ENCODE results near the gene WIF1. TPM values are rescaled to one million over a fixed set of nuclear protein-coding genes. Genes with fewer than 3 reads are reported as not detected.

The WIF1 gene
- total RNA-seq, 4 donors from 2014 or later, result 0.85 TPM; not detected in 3

DNA sequence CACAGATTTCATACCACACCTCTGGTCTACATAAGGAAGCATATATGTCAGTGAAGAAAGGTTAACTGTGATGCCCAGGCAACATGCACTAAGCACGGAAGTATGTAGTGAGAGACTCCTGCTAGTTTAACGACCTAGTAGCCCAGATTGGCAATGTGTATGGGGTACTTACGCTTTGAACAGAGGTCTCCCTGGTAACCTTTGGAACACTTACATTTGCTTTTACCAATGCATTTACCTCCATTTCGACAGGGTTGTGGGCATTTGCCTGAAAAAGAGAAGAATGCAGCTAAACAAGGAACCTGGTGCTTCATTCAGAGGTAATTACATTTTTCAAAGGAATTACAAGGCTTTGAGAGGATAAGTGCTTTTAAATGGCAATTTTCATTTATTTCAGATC lies 65.2 kb downstream of the WIF1 start:
- no peak for DNase-seq
- Histone ChIP-seq H3K27ac (no peak overlapping the region), H3K9me3 (no peaks in the 10 kb centered on the region), H3K27me3 (no peaks in the 10 kb centered on the region), H3K4me1 (no peaks in the 10 kb centered on the region), H3K36me3 (no peaks in the 10 kb centered on the region), H3K4me3 (no peak overlapping the region)
- no peak for TF ChIP-seq POLR2A (IDR thresholded peaks at IDR 0.05)
- TF ChIP-seq, protein P1, sequence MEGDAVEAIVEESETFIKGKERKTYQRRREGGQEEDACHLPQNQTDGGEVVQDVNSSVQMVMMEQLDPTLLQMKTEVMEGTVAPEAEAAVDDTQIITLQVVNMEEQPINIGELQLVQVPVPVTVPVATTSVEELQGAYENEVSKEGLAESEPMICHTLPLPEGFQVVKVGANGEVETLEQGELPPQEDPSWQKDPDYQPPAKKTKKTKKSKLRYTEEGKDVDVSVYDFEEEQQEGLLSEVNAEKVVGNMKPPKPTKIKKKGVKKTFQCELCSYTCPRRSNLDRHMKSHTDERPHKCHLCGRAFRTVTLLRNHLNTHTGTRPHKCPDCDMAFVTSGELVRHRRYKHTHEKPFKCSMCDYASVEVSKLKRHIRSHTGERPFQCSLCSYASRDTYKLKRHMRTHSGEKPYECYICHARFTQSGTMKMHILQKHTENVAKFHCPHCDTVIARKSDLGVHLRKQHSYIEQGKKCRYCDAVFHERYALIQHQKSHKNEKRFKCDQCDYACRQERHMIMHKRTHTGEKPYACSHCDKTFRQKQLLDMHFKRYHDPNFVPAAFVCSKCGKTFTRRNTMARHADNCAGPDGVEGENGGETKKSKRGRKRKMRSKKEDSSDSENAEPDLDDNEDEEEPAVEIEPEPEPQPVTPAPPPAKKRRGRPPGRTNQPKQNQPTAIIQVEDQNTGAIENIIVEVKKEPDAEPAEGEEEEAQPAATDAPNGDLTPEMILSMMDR (IDR thresholded peaks at IDR 0.05), result no peak

- no peak overlapping the region for H3K27ac ChIP-seq
- no peak for DNase-seq
- H3K27me3 ChIP-seq, result no peaks in the 10 kb centered on the region
- H3K9me3 ChIP-seq, result no peaks in the 10 kb centered on the region
- TF ChIP-seq, protein P1 (IDR thresholded peaks at IDR 0.05), result no peak
- no peak for TF ChIP-seq POLR2A (IDR thresholded peaks at IDR 0.05)
- H3K4me1 ChIP-seq, result no peaks in the 10 kb centered on the region
- H3K4me3 ChIP-seq, result no peak overlapping the region
- no peaks in the 10 kb centered on the region for H3K36me3 ChIP-seq
Observed at GRCh38 chr12:65051218-65051617, 69.9 kb downstream of the WIF1 start.

DNA sequence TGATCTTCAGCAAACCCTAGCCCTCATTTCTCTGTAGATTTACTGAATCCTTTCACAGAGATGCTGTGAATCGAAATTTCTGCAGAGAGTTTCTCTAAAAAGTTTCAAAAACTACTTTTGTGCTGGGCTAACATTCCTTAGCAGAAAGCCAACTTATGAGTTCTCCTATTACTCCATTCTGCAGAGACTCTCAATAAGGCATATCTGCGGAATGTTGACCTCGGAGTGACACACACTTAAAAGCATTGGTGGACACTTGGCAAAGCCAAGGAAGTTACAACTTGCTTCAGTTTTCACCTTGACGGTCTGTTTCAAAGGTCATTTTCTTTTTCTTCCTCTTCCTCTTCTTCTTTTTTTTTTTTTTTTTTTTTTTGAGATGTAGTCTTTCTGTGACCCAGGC lies 75.8 kb downstream of the WIF1 start:
- no peak overlapping the region for H3K27ac ChIP-seq
- no peak overlapping the region for H3K4me3 ChIP-seq
- DNase-seq, result no peak
- no peaks in the 10 kb centered on the region for H3K36me3 ChIP-seq
- TF ChIP-seq POLR2A (IDR thresholded peaks at IDR 0.05), result no peak
- TF ChIP-seq, protein P1 (IDR thresholded peaks at IDR 0.05), result no peak
- no peaks in the 10 kb centered on the region for H3K27me3 ChIP-seq
- H3K9me3 ChIP-seq, result no peaks in the 10 kb centered on the region
- no peaks in the 10 kb centered on the region for H3K4me1 ChIP-seq

GRCh38 chr12:65039301-65039700 lies 81.8 kb downstream of the WIF1 start:
- DNase-seq, result no peak

DNA sequence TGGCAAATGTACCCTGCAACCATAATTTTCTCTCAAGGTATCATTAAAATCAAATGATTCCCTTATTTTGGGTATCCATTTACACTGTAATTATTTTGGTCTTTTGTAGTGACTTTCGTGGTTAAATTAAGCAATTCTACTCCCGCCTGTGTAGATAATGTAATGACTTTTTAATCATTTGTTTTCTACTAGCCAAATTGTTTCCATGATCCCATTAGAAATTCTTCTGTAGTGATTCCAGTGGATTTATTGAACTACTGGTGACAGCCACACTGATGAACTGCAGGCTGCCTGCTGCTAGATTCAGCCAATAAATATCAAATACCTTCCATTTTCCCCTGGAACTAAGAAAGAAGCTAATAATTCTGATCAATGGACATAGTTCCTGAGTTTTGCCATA lies 96.0 kb downstream of the WIF1 start:
- TF ChIP-seq, protein P1 (IDR thresholded peaks at IDR 0.05), result no peak
- TF ChIP-seq POLR2A (IDR thresholded peaks at IDR 0.05), result no peak
- Histone ChIP-seq H3K9me3 (no peaks in the 10 kb centered on the region), H3K4me3 (no peak overlapping the region), H3K36me3 (no peaks in the 10 kb centered on the region), H3K4me1 (no peaks in the 10 kb centered on the region), H3K27me3 (no peaks in the 10 kb centered on the region), H3K27ac (no peak overlapping the region)
- DNase-seq, result no peak

More at GRCh38 chr12:65039301-65039700, 81.8 kb downstream of the WIF1 start:
- no peaks in the 10 kb centered on the region for H3K4me1 ChIP-seq
- no peaks in the 10 kb centered on the region for H3K9me3 ChIP-seq
- H3K36me3 ChIP-seq, result no peaks in the 10 kb centered on the region
- H3K4me3 ChIP-seq, result no peak overlapping the region
- H3K27ac ChIP-seq, result no peak overlapping the region
- TF ChIP-seq, protein P1 (IDR thresholded peaks at IDR 0.05), result no peak
- TF ChIP-seq POLR2A (IDR thresholded peaks at IDR 0.05), result no peak
- no peaks in the 10 kb centered on the region for H3K27me3 ChIP-seq

DNA sequence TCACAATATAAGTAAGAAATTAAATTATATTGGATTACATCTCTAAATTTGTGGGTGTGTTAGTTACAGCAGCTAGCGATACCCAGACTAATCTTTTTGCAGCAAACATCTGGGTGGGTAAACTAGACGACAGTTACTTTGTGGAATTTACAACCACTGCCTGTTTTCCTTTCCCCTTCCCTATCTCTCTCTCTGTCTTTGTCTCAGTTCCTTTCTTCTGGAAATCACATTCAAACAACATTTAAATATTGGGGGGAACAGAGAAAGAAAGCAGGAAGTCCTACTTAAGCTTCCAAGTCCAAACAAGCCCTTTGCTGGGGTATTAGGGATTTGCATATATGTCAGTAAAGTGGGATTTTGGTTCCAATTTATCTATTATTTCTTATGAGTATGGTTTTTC lies 97.6 kb downstream of the WIF1 start:
- H3K27me3 ChIP-seq, result no peaks in the 10 kb centered on the region
- H3K4me1 ChIP-seq, result no peaks in the 10 kb centered on the region
- no peaks in the 10 kb centered on the region for H3K9me3 ChIP-seq
- DNase-seq, result no peak
- no peak overlapping the region for H3K4me3 ChIP-seq
- peak overlapping the region in 2 of 4 donors; percentile 49 to 83 for H3K27ac ChIP-seq
- no peaks in the 10 kb centered on the region for H3K36me3 ChIP-seq
- no peak for TF ChIP-seq POLR2A (IDR thresholded peaks at IDR 0.05)
- TF ChIP-seq, protein P1 (IDR thresholded peaks at IDR 0.05), result no peak

Data from Peyer's patch (tissue), 4 donors.